ENCODE results near the gene P4HA3.

The P4HA3 gene

GRCh38 chr11:74284466-74284865 is 27.0 kb downstream of the P4HA3 start:
- Histone ChIP-seq H3K4me3 (replicated peaks; ENCODE audit: insufficient read depth, low read length) (no peak overlapping the region), H3K27ac (replicated peaks) (no peak overlapping the region), H3K27me3 (ENCODE audit: insufficient read depth, poor library complexity, severe bottlenecking) (no peaks in the 10 kb centered on the region)
- DNase-seq (ENCODE audit: low read depth in 1 of 2, low spot score in 1 of 2) = no peak
- TF ChIP-seq REST (IDR thresholded peaks at IDR 0.05; ENCODE audit: insufficient replicate concordance, low read depth) (no peak), POLR2AphosphoS5 (IDR thresholded peaks at IDR 0.05; ENCODE audit: low read depth) (no peak), CTCF (IDR thresholded peaks at IDR 0.05; ENCODE audit: insufficient read depth, low read length) (no peak), SPI1 (IDR thresholded peaks at IDR 0.05; ENCODE audit: borderline replicate concordance, low read depth) (no peak), GABPA (IDR thresholded peaks at IDR 0.05; ENCODE audit: low read depth) (no peak)

- H3K27ac ChIP-seq (replicated peaks) = no peak overlapping the region
- TF ChIP-seq GABPA (IDR thresholded peaks at IDR 0.05; ENCODE audit: low read depth) = no peak
- TF ChIP-seq SPI1 (IDR thresholded peaks at IDR 0.05; ENCODE audit: borderline replicate concordance, low read depth) = no peak
- TF ChIP-seq CTCF (IDR thresholded peaks at IDR 0.05; ENCODE audit: insufficient read depth, low read length) = no peak
- no peak for TF ChIP-seq POLR2AphosphoS5 (IDR thresholded peaks at IDR 0.05; ENCODE audit: low read depth)
- TF ChIP-seq REST (IDR thresholded peaks at IDR 0.05; ENCODE audit: insufficient replicate concordance, low read depth) = no peak
These were observed 27.8 kb downstream of the P4HA3 start for GRCh38 chr11:74283580-74284180.

GRCh38 chr11:74282914-74283371 is 28.5 kb downstream of the P4HA3 start:
- DNase-seq (ENCODE audit: low read depth in 1 of 2, low spot score in 1 of 2) = no peak
- Histone ChIP-seq H3K27ac (replicated peaks) (no peak overlapping the region), H3K4me3 (replicated peaks; ENCODE audit: insufficient read depth, low read length) (no peak overlapping the region), H3K27me3 (ENCODE audit: insufficient read depth, poor library complexity, severe bottlenecking) (no peaks in the 10 kb centered on the region)
- TF ChIP-seq REST (IDR thresholded peaks at IDR 0.05; ENCODE audit: insufficient replicate concordance, low read depth) (no peak), CTCF (IDR thresholded peaks at IDR 0.05; ENCODE audit: insufficient read depth, low read length) (no peak), SPI1 (IDR thresholded peaks at IDR 0.05; ENCODE audit: borderline replicate concordance, low read depth) (no peak), POLR2AphosphoS5 (IDR thresholded peaks at IDR 0.05; ENCODE audit: low read depth) (no peak), GABPA (IDR thresholded peaks at IDR 0.05; ENCODE audit: low read depth) (no peak)

More at GRCh38 chr11:74283580-74284180, 27.8 kb downstream of the P4HA3 start:
- Histone ChIP-seq H3K4me3 (replicated peaks; ENCODE audit: insufficient read depth, low read length) (no peak overlapping the region), H3K27me3 (ENCODE audit: insufficient read depth, poor library complexity, severe bottlenecking) (no peaks in the 10 kb centered on the region)
- DNase-seq (ENCODE audit: low read depth in 1 of 2, low spot score in 1 of 2) = no peak
